HEK293 (cell line): ENCODE results near the gene C11orf86.

Experiments
- CTCF ChIA-PET: fragments of 350-600 bp; formaldehyde crosslinking; extraction: SDS; loops from one replicate; lab custom pipeline; 2021; ENCODE audit warnings: antibody characterized with exemption; lab: Yijun Ruan, JAX
- POLR2A ChIA-PET: fragments of 300-600 bp; formaldehyde crosslinking; extraction: SDS; loops from one replicate; lab custom pipeline; 2020; ENCODE audit warnings: antibody characterized with exemption, inconsistent platforms; lab: Yijun Ruan, JAX
- H3K27ac ChIP-seq: fragments of 200-500 bp; sonication (Bioruptor generic); 2 replicates; pipeline ENCODE4 v1.5.1; 2014; ENCODE audit warnings: low read depth, low read length, control low read depth, inconsistent platforms; ENCODE audit errors: extremely low read depth
- H3K36me3 ChIP-seq, 2 experiments: fragments of 200-500 bp in 1 of 2; sonication (Bioruptor generic) in 1 of 2; 1 replicate in 1 of 2; 2 replicates in 1 of 2; pipeline ENCODE4 v1.5.1; 2014 to 2017; ENCODE audit warnings: inconsistent platforms in 2 of 2, low read length in 2 of 2; ENCODE audit not compliant: control insufficient read depth in 2 of 2, insufficient read depth in 1 of 2
- H3K4me1 ChIP-seq: fragments of 200-500 bp; sonication (Bioruptor generic); 2 replicates; pipeline ENCODE4 v1.5.1; 2014; ENCODE audit warnings: mild to moderate bottlenecking, low read length, inconsistent platforms; ENCODE audit not compliant: control insufficient read depth, insufficient read depth
- H3K4me3 ChIP-seq: 2 replicates; pipeline ENCODE4 v1.5.1; 2011; ENCODE audit warnings: low read depth, mild to moderate bottlenecking, control low read depth, low read length, moderate library complexity
- H3K9me3 ChIP-seq: fragments of 200-500 bp; sonication (Bioruptor generic); 2 replicates; pipeline ENCODE4 v1.5.1; 2014; ENCODE audit warnings: low read depth, low read length, inconsistent platforms; ENCODE audit not compliant: control insufficient read depth, insufficient read depth
- BCL11A ChIP-seq: fragments of 450-650 bp; formaldehyde crosslinking; IDR thresholded peaks from 2 replicates; pipeline ENCODE4 v1.5.1; 2016; ENCODE audit warnings: low read depth, missing biosample characterization, missing genetic modification characterization
- EGR2 ChIP-seq: fragments of 450-650 bp; formaldehyde crosslinking; IDR thresholded peaks from 2 replicates; pipeline ENCODE4 v1.5.1; 2016; ENCODE audit warnings: low read depth, missing biosample characterization, missing genetic modification characterization
- GLIS1 ChIP-seq: fragments of 450-650 bp; formaldehyde crosslinking; IDR thresholded peaks from 2 replicates; pipeline ENCODE4 v1.5.1; 2016; ENCODE audit warnings: missing biosample characterization, missing genetic modification characterization
- PRDM1 ChIP-seq: fragments of 450-650 bp; formaldehyde crosslinking; IDR thresholded peaks from 2 replicates; pipeline ENCODE4; 2016; ENCODE audit warnings: missing biosample characterization, missing genetic modification characterization
- REPIN1 ChIP-seq: fragments of 450-650 bp; formaldehyde crosslinking; IDR thresholded peaks from 2 replicates; pipeline ENCODE4 v1.5.1; 2017; ENCODE audit warnings: missing biosample characterization, missing genetic modification characterization, low read depth
- SCRT2 ChIP-seq: fragments of 450-650 bp; formaldehyde crosslinking; IDR thresholded peaks from 2 replicates; pipeline ENCODE4 v1.5.1; 2016; ENCODE audit warnings: missing biosample characterization, missing genetic modification characterization
- ZBTB48 ChIP-seq: fragments of 450-650 bp; formaldehyde crosslinking; IDR thresholded peaks from 2 replicates; pipeline ENCODE4 v1.5.1; 2016; ENCODE audit warnings: missing biosample characterization, missing genetic modification characterization
- ZFHX2 ChIP-seq: fragments of 450-650 bp; formaldehyde crosslinking; conservative IDR thresholded peaks from 2 replicates; pipeline ENCODE4 v1.5.1; 2016; ENCODE audit warnings: missing biosample characterization, missing genetic modification characterization
- ZFP69B ChIP-seq: fragments of 450-650 bp; formaldehyde crosslinking; IDR thresholded peaks from 2 replicates; pipeline ENCODE4 v1.5.1; 2016; ENCODE audit warnings: missing biosample characterization, missing genetic modification characterization
- ZNF112 ChIP-seq: fragments of 450-650 bp; formaldehyde crosslinking; IDR thresholded peaks from 2 replicates; pipeline ENCODE4 v1.5.0; 2017; ENCODE audit warnings: missing biosample characterization, missing genetic modification characterization
- ZNF169 ChIP-seq: fragments of 450-650 bp; formaldehyde crosslinking; IDR thresholded peaks from 2 replicates; pipeline ENCODE4 v1.5.1; 2016; ENCODE audit warnings: missing biosample characterization, missing genetic modification characterization
- ZNF174 ChIP-seq: fragments of 450-650 bp; formaldehyde crosslinking; IDR thresholded peaks from 2 replicates; pipeline ENCODE4 v1.5.0; 2017; ENCODE audit warnings: missing biosample characterization, mild to moderate bottlenecking, missing genetic modification characterization
- ZNF239 ChIP-seq: fragments of 450-650 bp; formaldehyde crosslinking; IDR thresholded peaks from 2 replicates; pipeline ENCODE4 v1.5.1; 2016; ENCODE audit warnings: missing biosample characterization, missing genetic modification characterization
- ZNF366 ChIP-seq: fragments of 450-650 bp; formaldehyde crosslinking; conservative IDR thresholded peaks from 2 replicates; pipeline ENCODE4 v1.5.1; 2016; ENCODE audit warnings: missing biosample characterization, missing genetic modification characterization
- ZNF433 ChIP-seq: fragments of 450-650 bp; formaldehyde crosslinking; IDR thresholded peaks from 2 replicates; pipeline ENCODE4 v1.5.1; 2016; ENCODE audit warnings: missing biosample characterization, missing genetic modification characterization, low read depth
- ZNF48 ChIP-seq: fragments of 450-650 bp; formaldehyde crosslinking; IDR thresholded peaks from 2 replicates; pipeline ENCODE4 v1.5.1; 2016; ENCODE audit warnings: missing biosample characterization, missing genetic modification characterization
- ZNF548 ChIP-seq: fragments of 450-650 bp; formaldehyde crosslinking; IDR thresholded peaks from 2 replicates; pipeline ENCODE4 v1.5.1; 2016; ENCODE audit warnings: missing biosample characterization, missing genetic modification characterization
- ZNF549 ChIP-seq: fragments of 450-650 bp; IDR thresholded peaks from 2 replicates; pipeline ENCODE4 v1.5.1; 2018; ENCODE audit warnings: missing biosample characterization, missing genetic modification characterization, mild to moderate bottlenecking, inconsistent platforms, moderate library complexity
- ZNF561 ChIP-seq: fragments of 450-650 bp; IDR thresholded peaks from 2 replicates; pipeline ENCODE4 v1.5.1; 2018; ENCODE audit warnings: missing biosample characterization, missing genetic modification characterization, borderline replicate concordance
- ZNF626 ChIP-seq: fragments of 450-650 bp; sonication (Bioruptor Pico); formaldehyde crosslinking; IDR thresholded peaks from 2 replicates; pipeline ENCODE4 v1.5.1; 2018; ENCODE audit warnings: missing biosample characterization, missing genetic modification characterization, inconsistent platforms
- ZNF629 ChIP-seq: fragments of 450-650 bp; formaldehyde crosslinking; IDR thresholded peaks from 2 replicates; pipeline ENCODE4 v1.5.1; 2017; ENCODE audit warnings: missing biosample characterization, missing genetic modification characterization
- ZNF654 ChIP-seq: fragments of 450-650 bp; formaldehyde crosslinking; IDR thresholded peaks from 2 replicates; pipeline ENCODE4 v1.5.1; 2016; ENCODE audit warnings: low read depth, missing biosample characterization, missing genetic modification characterization
- ZNF701 ChIP-seq: fragments of 450-650 bp; formaldehyde crosslinking; IDR thresholded peaks from 2 replicates; pipeline ENCODE4 v1.5.1; 2016; ENCODE audit warnings: missing biosample characterization, missing genetic modification characterization
- ZNF707 ChIP-seq: fragments of 450-650 bp; formaldehyde crosslinking; IDR thresholded peaks from 2 replicates; pipeline ENCODE4 v1.5.1; 2016; ENCODE audit warnings: missing biosample characterization, missing genetic modification characterization
- ZNF776 ChIP-seq: fragments of 450-650 bp; formaldehyde crosslinking; IDR thresholded peaks from 2 replicates; pipeline ENCODE4 v1.5.0; 2017; ENCODE audit warnings: missing biosample characterization, missing genetic modification characterization, borderline replicate concordance
- TF ChIP-seq, protein P1 (sequence below): fragments of 450-650 bp; formaldehyde crosslinking; IDR thresholded peaks from 2 replicates; pipeline ENCODE4 v1.5.1; 2016; ENCODE audit warnings: missing biosample characterization, missing genetic modification characterization
- TF ChIP-seq, protein P2 (sequence below): fragments of 450-650 bp; formaldehyde crosslinking; IDR thresholded peaks from 2 replicates; pipeline ENCODE4 v1.5.1; 2016; ENCODE audit warnings: missing biosample characterization, missing genetic modification characterization
- TF ChIP-seq, protein P3 (sequence below): fragments of 450-650 bp; formaldehyde crosslinking; IDR thresholded peaks from 2 replicates; pipeline ENCODE4 v1.5.1; 2016; ENCODE audit warnings: missing biosample characterization, missing genetic modification characterization
- TF ChIP-seq, protein P4 (sequence below): fragments of 450-650 bp; formaldehyde crosslinking; IDR thresholded peaks from 2 replicates; pipeline ENCODE4 v1.5.1; 2016; ENCODE audit warnings: missing biosample characterization, missing genetic modification characterization

C11orf86 gene

DNA sequence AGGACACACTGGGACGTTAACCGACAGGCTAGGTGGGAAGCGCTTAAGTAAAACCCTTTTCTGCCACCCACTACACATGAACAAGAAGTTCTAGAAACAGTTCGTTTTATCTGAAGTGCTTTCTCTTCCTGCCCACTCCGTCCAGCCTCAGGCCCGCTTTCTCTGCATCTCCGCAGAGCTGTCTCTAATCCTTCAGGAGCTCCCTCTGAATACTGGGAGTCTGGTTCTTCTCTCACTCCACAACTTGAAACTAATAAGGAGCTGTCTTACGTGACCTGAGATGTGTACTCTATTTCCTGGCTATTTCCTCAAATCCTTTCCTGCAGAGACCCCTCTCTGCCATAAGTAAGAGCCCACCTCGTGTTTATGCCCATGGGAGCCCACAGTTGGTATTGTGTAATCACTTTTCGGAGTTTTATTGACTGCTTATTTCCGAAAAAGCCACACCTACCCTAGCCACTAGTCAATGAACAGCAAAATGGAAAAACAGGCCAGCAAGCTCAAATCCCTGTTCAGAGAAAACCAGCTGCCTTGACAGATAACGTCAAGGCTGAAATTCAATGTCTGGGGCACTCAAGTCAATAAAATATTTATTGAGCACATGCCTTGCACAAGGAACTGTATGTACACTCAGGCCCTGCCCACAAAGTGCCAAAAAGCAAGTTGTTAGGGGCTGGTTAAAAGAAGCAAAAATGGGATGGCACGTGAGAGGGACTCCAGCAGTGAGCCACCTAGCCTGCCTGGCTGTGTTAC lies 21.8 kb upstream of the C11orf86 start:
- no peak overlapping the region for H3K4me3 ChIP-seq
- H3K36me3 ChIP-seq = no peaks in the 10 kb centered on the region
- ChIA-PET CTCF (interaction anchor here (0.5 kb wide), 1 partner anchor 869 kb away, joined by 4 read pairs; no protein-coding TSS in a partner anchor), POLR2A (no interaction called here)
- no peak for TF ChIP-seq ZNF48 (tag by site-specific recombination)
- TF ChIP-seq ZNF626 (tag by site-specific recombination) = no peak
- no peak for TF ChIP-seq ZBTB48 (tag by site-specific recombination)
- TF ChIP-seq ZNF701 (tag by site-specific recombination) = no peak
- TF ChIP-seq REPIN1 (tag by site-specific recombination) = no peak
- TF ChIP-seq, protein P1, sequence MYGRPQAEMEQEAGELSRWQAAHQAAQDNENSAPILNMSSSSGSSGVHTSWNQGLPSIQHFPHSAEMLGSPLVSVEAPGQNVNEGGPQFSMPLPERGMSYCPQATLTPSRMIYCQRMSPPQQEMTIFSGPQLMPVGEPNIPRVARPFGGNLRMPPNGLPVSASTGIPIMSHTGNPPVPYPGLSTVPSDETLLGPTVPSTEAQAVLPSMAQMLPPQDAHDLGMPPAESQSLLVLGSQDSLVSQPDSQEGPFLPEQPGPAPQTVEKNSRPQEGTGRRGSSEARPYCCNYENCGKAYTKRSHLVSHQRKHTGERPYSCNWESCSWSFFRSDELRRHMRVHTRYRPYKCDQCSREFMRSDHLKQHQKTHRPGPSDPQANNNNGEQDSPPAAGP (tag by site-specific recombination) = no peak
- TF ChIP-seq, protein P2, sequence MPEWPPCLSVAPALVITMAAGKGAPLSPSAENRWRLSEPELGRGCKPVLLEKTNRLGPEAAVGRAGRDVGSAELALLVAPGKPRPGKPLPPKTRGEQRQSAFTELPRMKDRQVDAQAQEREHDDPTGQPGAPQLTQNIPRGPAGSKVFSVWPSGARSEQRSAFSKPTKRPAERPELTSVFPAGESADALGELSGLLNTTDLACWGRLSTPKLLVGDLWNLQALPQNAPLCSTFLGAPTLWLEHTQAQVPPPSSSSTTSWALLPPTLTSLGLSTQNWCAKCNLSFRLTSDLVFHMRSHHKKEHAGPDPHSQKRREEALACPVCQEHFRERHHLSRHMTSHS = no peak
- TF ChIP-seq ZNF707 (tag by site-specific recombination) = no peak
- no peak for TF ChIP-seq ZNF561
- TF ChIP-seq, protein P3, sequence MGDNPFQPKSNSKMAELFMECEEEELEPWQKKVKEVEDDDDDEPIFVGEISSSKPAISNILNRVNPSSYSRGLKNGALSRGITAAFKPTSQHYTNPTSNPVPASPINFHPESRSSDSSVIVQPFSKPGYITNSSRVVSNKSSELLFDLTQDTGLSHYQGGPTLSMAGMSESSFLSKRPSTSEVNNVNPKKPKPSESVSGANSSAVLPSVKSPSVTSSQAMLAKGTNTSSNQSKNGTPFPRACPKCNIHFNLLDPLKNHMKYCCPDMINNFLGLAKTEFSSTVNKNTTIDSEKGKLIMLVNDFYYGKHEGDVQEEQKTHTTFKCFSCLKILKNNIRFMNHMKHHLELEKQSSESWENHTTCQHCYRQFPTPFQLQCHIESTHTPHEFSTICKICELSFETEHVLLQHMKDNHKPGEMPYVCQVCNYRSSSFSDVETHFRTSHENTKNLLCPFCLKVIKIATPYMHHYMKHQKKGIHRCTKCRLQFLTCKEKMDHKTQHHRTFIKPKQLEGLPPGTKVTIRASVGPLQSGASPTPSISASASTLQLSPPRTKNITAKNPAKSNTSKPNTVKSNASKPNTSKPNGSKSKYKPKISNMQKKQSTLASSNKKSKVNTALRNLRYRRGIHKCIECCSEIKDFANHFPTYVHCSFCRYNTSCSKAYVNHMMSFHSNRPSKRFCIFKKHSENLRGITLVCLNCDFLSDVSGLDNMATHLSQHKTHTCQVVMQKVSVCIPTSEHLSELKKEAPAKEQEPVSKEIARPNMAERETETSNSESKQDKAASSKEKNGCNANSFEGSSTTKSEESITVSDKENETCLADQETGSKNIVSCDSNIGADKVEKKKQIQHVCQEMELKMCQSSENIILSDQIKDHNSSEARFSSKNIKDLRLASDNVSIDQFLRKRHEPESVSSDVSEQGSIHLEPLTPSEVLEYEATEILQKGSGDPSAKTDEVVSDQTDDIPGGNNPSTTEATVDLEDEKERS (tag by site-specific recombination) = no peak
- no peak for TF ChIP-seq ZNF654 (tag by site-specific recombination)
- no peak for TF ChIP-seq ZNF112 (tag by site-specific recombination)
- TF ChIP-seq ZNF174 = no peak
- TF ChIP-seq ZNF549 (tag by site-specific recombination) = no peak
- no peak for TF ChIP-seq BCL11A
- no peak for TF ChIP-seq ZFP69B (tag by site-specific recombination)
- no peak for TF ChIP-seq ZNF169 (tag by site-specific recombination)
- TF ChIP-seq ZNF239 (tag by site-specific recombination) = no peak
- TF ChIP-seq ZNF776 = no peak
- no peak for TF ChIP-seq ZNF366 (tag by site-specific recombination)
- no peak overlapping the region for H3K27ac ChIP-seq
- H3K9me3 ChIP-seq = no peaks in the 10 kb centered on the region
- H3K4me1 ChIP-seq = no peaks in the 10 kb centered on the region

DNA sequence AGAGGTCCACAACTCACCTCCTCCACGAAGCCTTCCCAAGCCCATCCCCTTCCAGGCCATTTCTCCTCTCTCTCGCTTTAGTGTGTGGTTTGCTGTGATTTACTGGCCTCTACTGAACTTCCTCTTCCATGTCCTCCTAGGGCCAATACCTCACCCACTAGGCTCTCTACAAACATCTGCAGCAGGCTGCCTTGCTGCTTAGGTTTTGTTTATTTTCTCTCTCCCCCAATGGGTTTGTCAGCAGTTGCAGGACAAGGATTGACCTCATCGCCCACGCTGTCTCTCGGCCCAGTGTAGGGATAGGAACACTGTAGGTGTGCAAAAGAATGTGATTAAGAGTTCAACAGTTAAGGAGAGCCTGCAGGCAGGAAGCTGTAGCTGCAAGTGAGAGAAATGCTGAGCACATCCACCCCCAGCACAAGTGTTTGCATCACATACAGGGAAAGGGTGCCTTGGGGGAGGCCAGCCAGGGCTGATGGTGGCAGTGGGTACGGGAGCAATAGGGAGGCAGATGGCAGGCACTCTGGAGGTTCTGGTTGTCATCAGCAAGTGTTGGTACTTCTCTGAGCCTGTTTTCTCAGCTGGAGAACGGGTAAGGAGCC lies 18.3 kb upstream of the C11orf86 start:
- Histone ChIP-seq H3K4me1 (no peaks in the 10 kb centered on the region), H3K36me3 (no peaks in the 10 kb centered on the region), H3K9me3 (no peaks in the 10 kb centered on the region), H3K27ac (no peak overlapping the region), H3K4me3 (no peak overlapping the region)
- ChIA-PET POLR2A (no interaction called here), CTCF (no interaction called here)
- TF ChIP-seq, protein P4, sequence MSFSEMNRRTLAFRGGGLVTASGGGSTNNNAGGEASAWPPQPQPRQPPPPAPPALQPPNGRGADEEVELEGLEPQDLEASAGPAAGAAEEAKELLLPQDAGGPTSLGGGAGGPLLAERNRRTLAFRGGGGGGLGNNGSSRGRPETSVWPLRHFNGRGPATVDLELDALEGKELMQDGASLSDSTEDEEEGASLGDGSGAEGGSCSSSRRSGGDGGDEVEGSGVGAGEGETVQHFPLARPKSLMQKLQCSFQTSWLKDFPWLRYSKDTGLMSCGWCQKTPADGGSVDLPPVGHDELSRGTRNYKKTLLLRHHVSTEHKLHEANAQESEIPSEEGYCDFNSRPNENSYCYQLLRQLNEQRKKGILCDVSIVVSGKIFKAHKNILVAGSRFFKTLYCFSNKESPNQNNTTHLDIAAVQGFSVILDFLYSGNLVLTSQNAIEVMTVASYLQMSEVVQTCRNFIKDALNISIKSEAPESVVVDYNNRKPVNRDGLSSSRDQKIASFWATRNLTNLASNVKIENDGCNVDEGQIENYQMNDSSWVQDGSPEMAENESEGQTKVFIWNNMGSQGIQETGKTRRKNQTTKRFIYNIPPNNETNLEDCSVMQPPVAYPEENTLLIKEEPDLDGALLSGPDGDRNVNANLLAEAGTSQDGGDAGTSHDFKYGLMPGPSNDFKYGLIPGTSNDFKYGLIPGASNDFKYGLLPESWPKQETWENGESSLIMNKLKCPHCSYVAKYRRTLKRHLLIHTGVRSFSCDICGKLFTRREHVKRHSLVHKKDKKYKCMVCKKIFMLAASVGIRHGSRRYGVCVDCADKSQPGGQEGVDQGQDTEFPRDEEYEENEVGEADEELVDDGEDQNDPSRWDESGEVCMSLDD = no peak
- TF ChIP-seq ZNF626 (tag by site-specific recombination) (no peak), ZNF548 (no peak), GLIS1 (peak; percentile 38; the same call in 1 of the 2 replicates), ZNF629 (tag by site-specific recombination) (no peak), SCRT2 (tag by site-specific recombination) (peak; percentile 52), PRDM1 (tag by site-specific recombination) (0 out of 2 replicates have a peak, but pooled peaks have one; percentile 16), ZNF654 (tag by site-specific recombination) (no peak), EGR2 (tag by site-specific recombination) (peak; percentile 93), ZFHX2 (tag by site-specific recombination) (peak; percentile 93), ZNF433 (no peak)
